IMR-90 (cell line): Measurements from ENCODE around the gene PGC. TPM values are rescaled to one million over a fixed set of nuclear protein-coding genes. Genes with fewer than 3 reads are reported as not detected.
A peak's percentile ranks its signal among the peaks of the same experiment; 100 is the strongest.

Experiments
- ATAC-seq: fragments of 200-7000 bp; cut with Tn5 transposase; 2 replicates; pipeline ENCODE4 v1.9.1; 2020; ENCODE audit warnings: low read depth, mild to moderate bottlenecking, moderate library complexity
- BruUV-seq: library from RNA; stranded (reverse); fragments of 400-500 nt; replicated peaks from 2 replicates; lab custom pipeline; 2021; lab: Mats Ljungman, UMichigan
- CTCF ChIA-PET: fragments of 300-600 bp; formaldehyde crosslinking; extraction: SDS; loops from one replicate; lab custom pipeline; 2021; ENCODE audit warnings: antibody characterized with exemption; lab: Yijun Ruan, JAX
- POLR2A ChIA-PET: fragments of 300-600 bp; sonication (Branson Sonifier 250); formaldehyde crosslinking; loops from one replicate; lab custom pipeline; 2022; ENCODE audit warnings: antibody characterized with exemption; ENCODE audit not compliant: unreplicated experiment; lab: Charles Lee
- DNase-seq: peaks from one replicate; pipeline ENCODE4 v3.0.0; 2013
- H2AFZ ChIP-seq: replicated peaks from 2 replicates; pipeline ENCODE3; 2013; ENCODE audit warnings: low read length, mild to moderate bottlenecking; ENCODE audit not compliant: poor library complexity
- H2AK5ac ChIP-seq: 2 replicates; pipeline ENCODE4 v1.6.1; 2013; ENCODE audit warnings: low read depth, low read length, inconsistent platforms
- H2AK9ac ChIP-seq: replicated peaks from 2 replicates; pipeline ENCODE3; 2013; ENCODE audit warnings: mild to moderate bottlenecking, low read depth, low read length, moderate library complexity; ENCODE audit not compliant: poor library complexity
- H2BK120ac ChIP-seq: 2 replicates; pipeline ENCODE4 v1.6.1; 2013; ENCODE audit warnings: low read depth, low read length, inconsistent platforms
- H2BK15ac ChIP-seq: 3 replicates; pipeline ENCODE4 v1.6.1; 2013; ENCODE audit warnings: low read depth, low read length, inconsistent platforms
- H2BK20ac ChIP-seq: 2 replicates; pipeline ENCODE4 v1.6.1; 2013; ENCODE audit warnings: low read depth, mild to moderate bottlenecking, inconsistent platforms, low read length, moderate library complexity
- H2BK5ac ChIP-seq: 2 replicates; pipeline ENCODE4 v1.6.1; 2013; ENCODE audit warnings: mild to moderate bottlenecking, low read depth, low read length, inconsistent platforms; ENCODE audit not compliant: poor library complexity, severe bottlenecking
- H3K14ac ChIP-seq: replicated peaks from 2 replicates; pipeline ENCODE4 v1.6.1; 2013; ENCODE audit warnings: low read depth, low read length, inconsistent platforms
- H3K18ac ChIP-seq: 2 replicates; pipeline ENCODE4 v1.6.1; 2013; ENCODE audit warnings: low read depth, low read length, control low read depth
- H3K23ac ChIP-seq: 2 replicates; pipeline ENCODE4 v1.6.1; 2013; ENCODE audit warnings: low read depth, low read length, inconsistent platforms
- H3K27ac ChIP-seq: 2 replicates; pipeline ENCODE4 v1.5.1; 2013; ENCODE audit warnings: mild to moderate bottlenecking, control low read depth, low read length; ENCODE audit not compliant: insufficient read depth
- H3K27me3 ChIP-seq: 2 replicates; pipeline ENCODE4 v1.6.1; 2013; ENCODE audit warnings: low read length; ENCODE audit not compliant: control insufficient read depth, insufficient read depth
- H3K36me3 ChIP-seq: 2 replicates; pipeline ENCODE4 v1.6.1; 2013; ENCODE audit warnings: low read length, mixed read lengths; ENCODE audit not compliant: control insufficient read depth, insufficient read depth
- H3K4ac ChIP-seq: 2 replicates; pipeline ENCODE4 v1.6.1; 2013; ENCODE audit warnings: low read depth, low read length, inconsistent platforms
- H3K4me1 ChIP-seq: 2 replicates; pipeline ENCODE4 v1.6.1; 2013; ENCODE audit warnings: low read length, mixed read lengths; ENCODE audit not compliant: control insufficient read depth, insufficient read depth
- H3K4me2 ChIP-seq: 2 replicates; pipeline ENCODE4 v1.6.1; 2013; ENCODE audit warnings: low read depth, mild to moderate bottlenecking, control low read depth, low read length, moderate library complexity
- H3K4me3 ChIP-seq: 2 replicates; pipeline ENCODE4 v1.5.1; 2013; ENCODE audit warnings: low read depth, mild to moderate bottlenecking, control low read depth, low read length, moderate library complexity; ENCODE audit not compliant: insufficient read depth
- H3K56ac ChIP-seq: 2 replicates; pipeline ENCODE4 v1.6.1; 2013; ENCODE audit warnings: low read length, inconsistent platforms; ENCODE audit not compliant: insufficient read depth; ENCODE audit errors: extremely low read depth
- H3K79me1 ChIP-seq, 2 experiments: 2 replicates each; pipeline ENCODE4 v1.6.1; 2013; ENCODE audit warnings: low read length in 2 of 2, inconsistent platforms in 1 of 2, low read depth in 1 of 2
- H3K9ac ChIP-seq: 2 replicates; pipeline ENCODE4 v1.6.1; 2013; ENCODE audit warnings: low read depth, low read length, control low read depth
- H3K9me1 ChIP-seq: 2 replicates; pipeline ENCODE4 v1.6.1; 2013; ENCODE audit warnings: low read length, inconsistent platforms; ENCODE audit not compliant: insufficient read depth
- H3K9me3 ChIP-seq: 2 replicates; pipeline ENCODE4 v1.6.1; 2013; ENCODE audit warnings: low read length; ENCODE audit not compliant: control insufficient read depth, insufficient read depth
- H4K20me1 ChIP-seq: 2 replicates; pipeline ENCODE4 v1.6.1; 2013; ENCODE audit warnings: low read length, inconsistent platforms; ENCODE audit not compliant: insufficient read depth
- H4K5ac ChIP-seq: 2 replicates; pipeline ENCODE4 v1.6.1; 2013; ENCODE audit warnings: mild to moderate bottlenecking, low read depth, low read length, control low read depth
- H4K8ac ChIP-seq, 2 experiments: 2 replicates each; pipeline ENCODE4 v1.6.1; 2013; ENCODE audit warnings: low read depth in 2 of 2, low read length in 2 of 2, control low read depth in 1 of 2, inconsistent platforms in 1 of 2
- H4K91ac ChIP-seq: 2 replicates; pipeline ENCODE4 v1.6.1; 2013; ENCODE audit warnings: low read depth, low read length, inconsistent platforms; ENCODE audit not compliant: insufficient read depth
- BHLHE40 ChIP-seq: fragments of 150-350 bp; IDR thresholded peaks from 2 replicates; pipeline ENCODE4 v1.6.1; 2016; ENCODE audit warnings: mild to moderate bottlenecking, low read depth, low read length
- CEBPB ChIP-seq: IDR thresholded peaks from 2 replicates; pipeline ENCODE4 v1.6.1; 2012; ENCODE audit warnings: low read depth, low read length, improper control_type of control experiment
- CHD1 ChIP-seq: IDR thresholded peaks from 2 replicates; pipeline ENCODE4 v1.6.1; 2012; ENCODE audit warnings: low read depth, low read length, improper control_type of control experiment
- ELK1 ChIP-seq: fragments of 150-350 bp; IDR thresholded peaks from 2 replicates; pipeline ENCODE4 v1.6.1; 2016; ENCODE audit warnings: low read depth, mild to moderate bottlenecking, low read length, moderate library complexity, borderline replicate concordance
- FOS ChIP-seq: fragments of 150-350 bp; IDR thresholded peaks from 2 replicates; pipeline ENCODE4 v1.6.1; 2016; ENCODE audit warnings: low read depth, low read length
- MAZ ChIP-seq: IDR thresholded peaks from 2 replicates; pipeline ENCODE4 v1.6.1; 2012; ENCODE audit warnings: low read depth, mild to moderate bottlenecking, low read length, improper control_type of control experiment, moderate library complexity, borderline replicate concordance
- MXI1 ChIP-seq: IDR thresholded peaks from 2 replicates; pipeline ENCODE4 v1.6.1; 2012; ENCODE audit warnings: low read depth, mild to moderate bottlenecking, low read length, moderate library complexity, borderline replicate concordance
- NFE2L2 ChIP-seq: fragments of 150-350 bp; IDR thresholded peaks from 2 replicates; pipeline ENCODE4 v1.6.1; 2016; ENCODE audit warnings: low read depth, mild to moderate bottlenecking, low read length
- POLR2A ChIP-seq: IDR thresholded peaks from 2 replicates; pipeline ENCODE4 v1.6.1; 2012; ENCODE audit warnings: mild to moderate bottlenecking, low read depth, low read length
- RAD21 ChIP-seq: IDR thresholded peaks from 2 replicates; pipeline ENCODE4 v1.6.1; 2012; ENCODE audit warnings: low read length, improper control_type of control experiment
- RCOR1 ChIP-seq: IDR thresholded peaks from 2 replicates; pipeline ENCODE4 v1.6.1; 2012; ENCODE audit warnings: mild to moderate bottlenecking, low read length, improper control_type of control experiment; ENCODE audit not compliant: insufficient replicate concordance
- RFX5 ChIP-seq: IDR thresholded peaks from 2 replicates; pipeline ENCODE4 v1.8.0; 2012; ENCODE audit warnings: low read depth, mild to moderate bottlenecking, low read length, moderate library complexity
- SMC3 ChIP-seq: fragments of 150-350 bp; IDR thresholded peaks from 2 replicates; pipeline ENCODE4 v1.6.1; 2016; ENCODE audit warnings: low read depth, mild to moderate bottlenecking, antibody characterized with exemption, low read length, moderate library complexity
- USF2 ChIP-seq: fragments of 150-350 bp; IDR thresholded peaks from 2 replicates; pipeline ENCODE4 v1.6.1; 2017; ENCODE audit warnings: mild to moderate bottlenecking, antibody characterized with exemption, low read length, low read depth
- WGBS, 2 experiments: methylation state at CpG; one replicate each; pipeline versions ENCODE4 v1.1.5 to v1.1.7; 2013; ENCODE audit warnings: missing lambda C conversion rate in 2 of 2; ENCODE audit not compliant: insufficient read length in 1 of 2; ENCODE audit errors: extremely low coverage in 2 of 2; 5-methylcytosine and 5-hydroxymethylcytosine counted together
- dilution Hi-C: fragments of 300-500 bp; cut with HindIII; formaldehyde crosslinking; loops from one replicate; pipeline ENCODE4 v1.14.3; 2018; ENCODE audit warnings: low sequenced_read_pairs; ENCODE audit not compliant: unreplicated experiment
- in situ Hi-C: fragments of 300-500 bp; cut with MboI; formaldehyde crosslinking; loops from 3 replicates; pipeline ENCODE4 v1.14.3; 2019; ENCODE audit warnings: low sequenced_read_pairs, inconsistent platforms, mixed read lengths
- intact Hi-C: fragments of 100-400 bp; cut with micrococcal nuclease; formaldehyde crosslinking; loops from 2 replicates; pipeline ENCODE4 v1.10.0; 2022
- polyA plus RNA-seq, 3 experiments: library from polyadenylated mRNA; depleted of rRNA; stranded (reverse); fragments of >200 nt; gene quantifications; 2 replicates each; pipeline ENCODE4 v1.2.3, GENCODE V29; 2012; ENCODE audit warnings: low replicate concordance in 1 of 3
- total RNA-seq: library from RNA; depleted of rRNA; stranded (reverse); fragments of >200 nt; gene quantifications from 2 replicates; pipeline ENCODE4 v1.2.3, GENCODE V29; 2012

Gene PGC
- total and polyA plus RNA-seq, 2 of the 4 experiments (the other 2 are of a cell fraction): not detected

GRCh38 chr6:41719436-41720261, 27.5 kb downstream of the PGC start:
- no CpG with 5 or more reads among the region's 7 CpGs for WGBS, 2 experiments

More at GRCh38 chr6:41719436-41720261, 27.5 kb downstream of the PGC start:
- Histone ChIP-seq H4K91ac (no peak overlapping the region), H3K4me3 (no peak overlapping the region), H2BK120ac (no peak overlapping the region), H3K14ac (no peak overlapping the region), H3K18ac (no peak overlapping the region), H3K79me1 (peaks cover 11 to 14% of the 10 kb centered on the region in 2 experiments), H3K27ac (no peak overlapping the region), H2BK5ac (no peak overlapping the region), H3K4me1 (peaks cover 23% of the 10 kb centered on the region), H2AK5ac (no peak overlapping the region), H2AFZ (no peak overlapping the region), H3K56ac (no peak overlapping the region), H3K9me3 (no peaks in the 10 kb centered on the region), H3K36me3 (no peaks in the 10 kb centered on the region), H2BK15ac (no peak overlapping the region), H3K9me1 (peaks cover 14% of the 10 kb centered on the region), H3K4ac (no peak overlapping the region), H3K4me2 (no peak overlapping the region), H4K5ac (no peak overlapping the region), H4K20me1 (no peaks in the 10 kb centered on the region), H2BK20ac (no peak overlapping the region), H3K9ac (no peak overlapping the region), H3K27me3 (no peaks in the 10 kb centered on the region), H2AK9ac (peak overlapping the region; percentile 13), H4K8ac (no peak overlapping the region), H3K23ac (no peak overlapping the region)
- ChIA-PET POLR2A (no interaction called here), CTCF (interaction anchor here (0.9 to 1.4 kb wide), 2 partner anchors 14 to 30 kb away, joined by 3 to 4 read pairs; no protein-coding TSS in a partner anchor)
- in situ Hi-C loops: no loop called here
- TF ChIP-seq MXI1 (no peak), RFX5 (no peak), CEBPB (no peak), USF2 (no peak), FOS (no peak), CHD1 (no peak), MAZ (no peak), SMC3 (no peak), BHLHE40 (no peak), NFE2L2 (no peak), RAD21 (no peak), POLR2A (no peak), RCOR1 (no peak), ELK1 (no peak)
- intact Hi-C loops: no loop called here
- dilution Hi-C loops: no loop called here
- ATAC-seq (no peak), DNase-seq (no peak)
- BruUV-seq: no TSS peak
